ENCODE results near the gene PIGO.

PIGO gene

GRCh38 chr9:35096035-35096849 is at the start of gene PIGO:
Gene PIGO (minus strand): TSS chr9:35096591. CDS start chr9:35095565, 1,026 bp downstream.
- in situ Hi-C loops (cut with HindIII; ENCODE audit: low pct_ligation_motif_present, low pct_unique_long_range_greater_than_20kb, low sequenced_read_pairs), result no loop called here
- DNase-seq, result peak; percentile 81

GRCh38 chr9:35142037-35142436 is 45.6 kb upstream of the PIGO start:
- in situ Hi-C loops (cut with HindIII; ENCODE audit: low pct_ligation_motif_present, low pct_unique_long_range_greater_than_20kb, low sequenced_read_pairs), result no loop called here
- no peak for DNase-seq

GRCh38 chr9:35140093-35140492 is 43.7 kb upstream of the PIGO start:
- in situ Hi-C loops (cut with HindIII; ENCODE audit: low pct_ligation_motif_present, low pct_unique_long_range_greater_than_20kb, low sequenced_read_pairs), result no loop called here
- no peak for DNase-seq

GRCh38 chr9:35136866-35137265 is 40.5 kb upstream of the PIGO start:
- DNase-seq, result no peak
- in situ Hi-C loops (cut with HindIII; ENCODE audit: low pct_ligation_motif_present, low pct_unique_long_range_greater_than_20kb, low sequenced_read_pairs), result no loop called here

- no peak for DNase-seq
- in situ Hi-C loops (cut with HindIII; ENCODE audit: low pct_ligation_motif_present, low pct_unique_long_range_greater_than_20kb, low sequenced_read_pairs), result no loop called here
Observed at GRCh38 chr9:35135988-35136387, 39.6 kb upstream of the PIGO start.

- in situ Hi-C loops (cut with HindIII; ENCODE audit: low pct_ligation_motif_present, low pct_unique_long_range_greater_than_20kb, low sequenced_read_pairs), result no loop called here
Observed at GRCh38 chr9:35134920-35135319, 38.5 kb upstream of the PIGO start.

GRCh38 chr9:35116898-35117551 is 20.6 kb upstream of the PIGO start:
- in situ Hi-C loops (cut with HindIII; ENCODE audit: low pct_ligation_motif_present, low pct_unique_long_range_greater_than_20kb, low sequenced_read_pairs), result no loop called here
- DNase-seq, result peak; percentile 88

More at GRCh38 chr9:35134920-35135319, 38.5 kb upstream of the PIGO start:
- no peak for DNase-seq

GRCh38 chr9:35116539-35116897 is 20.1 kb upstream of the PIGO start:
- in situ Hi-C loops (cut with HindIII; ENCODE audit: low pct_ligation_motif_present, low pct_unique_long_range_greater_than_20kb, low sequenced_read_pairs), result no loop called here
- no peak for DNase-seq

GRCh38 chr9:35115680-35116538 is 19.5 kb upstream of the PIGO start, which contains the start of gene ATOSB:
Gene ATOSB (minus strand): TSS chr9:35115862. CDS start chr9:35108274, 7,588 bp downstream.
- peak; percentile 94 for DNase-seq
- in situ Hi-C loops (cut with HindIII; ENCODE audit: low pct_ligation_motif_present, low pct_unique_long_range_greater_than_20kb, low sequenced_read_pairs), result no loop called here

GRCh38 chr9:35114840-35115628 is 18.6 kb upstream of the PIGO start:
- in situ Hi-C loops (cut with HindIII; ENCODE audit: low pct_ligation_motif_present, low pct_unique_long_range_greater_than_20kb, low sequenced_read_pairs), result no loop called here
- DNase-seq, result peak; percentile 43

- in situ Hi-C loops (cut with HindIII; ENCODE audit: low pct_ligation_motif_present, low pct_unique_long_range_greater_than_20kb, low sequenced_read_pairs), result no loop called here
- peak; percentile 87 for DNase-seq
Observed at GRCh38 chr9:35114113-35114839, 17.9 kb upstream of the PIGO start.

- in situ Hi-C loops (cut with HindIII; ENCODE audit: low pct_ligation_motif_present, low pct_unique_long_range_greater_than_20kb, low sequenced_read_pairs), result no loop called here
- peak; percentile 16 for DNase-seq
Observed at GRCh38 chr9:35112257-35113020, 16.0 kb upstream of the PIGO start.

GRCh38 chr9:35111001-35111933 is 14.9 kb upstream of the PIGO start:
- peak; percentile 96 for DNase-seq
- in situ Hi-C loops (cut with HindIII; ENCODE audit: low pct_ligation_motif_present, low pct_unique_long_range_greater_than_20kb, low sequenced_read_pairs), result no loop called here

GRCh38 chr9:35110327-35110761 is 14.0 kb upstream of the PIGO start:
- peak; percentile 80 for DNase-seq

GRCh38 chr9:35108946-35109575 is 12.7 kb upstream of the PIGO start:
- in situ Hi-C loops (cut with HindIII; ENCODE audit: low pct_ligation_motif_present, low pct_unique_long_range_greater_than_20kb, low sequenced_read_pairs), result no loop called here
- no peak for DNase-seq

More at GRCh38 chr9:35110327-35110761, 14.0 kb upstream of the PIGO start:
- in situ Hi-C loops (cut with HindIII; ENCODE audit: low pct_ligation_motif_present, low pct_unique_long_range_greater_than_20kb, low sequenced_read_pairs), result no loop called here

All from ACHN (cell line).